22Rv1 (cell line): ENCODE results near the gene IGF2R.

Experiments used
- CTCF ChIP-seq: fragments of 450-650 bp; IDR thresholded peaks from 2 replicates; pipeline ENCODE4 v1.5.1; 2017; ENCODE audit warnings: mild to moderate bottlenecking
- ZFX ChIP-seq: fragments of 450-650 bp; IDR thresholded peaks from 2 replicates; pipeline ENCODE4 v1.6.1; 2017; ENCODE audit warnings: antibody characterized with exemption, borderline replicate concordance

- no peak for TF ChIP-seq CTCF
- no peak for TF ChIP-seq ZFX
These were observed 136.1 kb downstream of the IGF2R start for GRCh38 chr6:160104821-160105517.
